ENCODE results near the gene RHBDF1. TPM values are rescaled to one million over a fixed set of nuclear protein-coding genes. Genes with fewer than 3 reads are reported as not detected.

Gene RHBDF1
- total and polyA plus RNA-seq, 2 of the 13 experiments (the other 11 are each of a cell fraction or from before 2014, with no cell fraction given): 5.4 to 26.9 TPM

DNA sequence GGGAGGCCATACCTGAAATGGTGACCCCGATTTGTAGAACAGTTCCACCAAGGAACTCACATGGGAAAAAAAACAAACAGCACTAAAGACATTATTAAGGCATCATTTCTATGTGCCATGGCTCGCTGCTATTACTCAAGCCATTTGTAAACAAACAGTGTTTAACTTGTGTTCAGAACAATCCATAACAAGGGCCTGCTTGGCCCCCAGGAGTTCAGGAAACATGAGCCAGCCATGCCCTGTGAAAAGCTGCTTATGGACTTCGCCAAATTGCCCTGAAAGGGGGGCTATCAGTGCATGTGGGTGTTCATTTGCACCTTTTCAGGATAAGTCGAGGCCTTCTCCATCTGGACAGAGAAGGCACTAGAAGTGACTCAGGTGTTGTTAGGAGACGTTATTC, 27.0 kb downstream of the RHBDF1 start (continued):
- TF ChIP-seq, protein P1, sequence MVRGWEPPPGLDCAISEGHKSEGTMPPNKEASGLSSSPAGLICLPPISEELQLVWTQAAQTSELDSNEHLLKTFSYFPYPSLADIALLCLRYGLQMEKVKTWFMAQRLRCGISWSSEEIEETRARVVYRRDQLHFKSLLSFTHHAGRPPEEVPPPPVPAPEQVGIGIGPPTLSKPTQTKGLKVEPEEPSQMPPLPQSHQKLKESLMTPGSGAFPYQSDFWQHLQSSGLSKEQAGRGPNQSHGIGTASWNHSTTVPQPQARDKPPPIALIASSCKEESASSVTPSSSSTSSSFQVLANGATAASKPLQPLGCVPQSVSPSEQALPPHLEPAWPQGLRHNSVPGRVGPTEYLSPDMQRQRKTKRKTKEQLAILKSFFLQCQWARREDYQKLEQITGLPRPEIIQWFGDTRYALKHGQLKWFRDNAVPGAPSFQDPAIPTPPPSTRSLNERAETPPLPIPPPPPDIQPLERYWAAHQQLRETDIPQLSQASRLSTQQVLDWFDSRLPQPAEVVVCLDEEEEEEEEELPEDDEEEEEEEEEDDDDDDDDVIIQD (CRISPR knock-in tag; IDR thresholded peaks at IDR 0.05; ENCODE audit: low read depth): 0 out of 2 replicates have a peak, but pooled peaks have one; percentile 56
- TF ChIP-seq, protein P2, sequence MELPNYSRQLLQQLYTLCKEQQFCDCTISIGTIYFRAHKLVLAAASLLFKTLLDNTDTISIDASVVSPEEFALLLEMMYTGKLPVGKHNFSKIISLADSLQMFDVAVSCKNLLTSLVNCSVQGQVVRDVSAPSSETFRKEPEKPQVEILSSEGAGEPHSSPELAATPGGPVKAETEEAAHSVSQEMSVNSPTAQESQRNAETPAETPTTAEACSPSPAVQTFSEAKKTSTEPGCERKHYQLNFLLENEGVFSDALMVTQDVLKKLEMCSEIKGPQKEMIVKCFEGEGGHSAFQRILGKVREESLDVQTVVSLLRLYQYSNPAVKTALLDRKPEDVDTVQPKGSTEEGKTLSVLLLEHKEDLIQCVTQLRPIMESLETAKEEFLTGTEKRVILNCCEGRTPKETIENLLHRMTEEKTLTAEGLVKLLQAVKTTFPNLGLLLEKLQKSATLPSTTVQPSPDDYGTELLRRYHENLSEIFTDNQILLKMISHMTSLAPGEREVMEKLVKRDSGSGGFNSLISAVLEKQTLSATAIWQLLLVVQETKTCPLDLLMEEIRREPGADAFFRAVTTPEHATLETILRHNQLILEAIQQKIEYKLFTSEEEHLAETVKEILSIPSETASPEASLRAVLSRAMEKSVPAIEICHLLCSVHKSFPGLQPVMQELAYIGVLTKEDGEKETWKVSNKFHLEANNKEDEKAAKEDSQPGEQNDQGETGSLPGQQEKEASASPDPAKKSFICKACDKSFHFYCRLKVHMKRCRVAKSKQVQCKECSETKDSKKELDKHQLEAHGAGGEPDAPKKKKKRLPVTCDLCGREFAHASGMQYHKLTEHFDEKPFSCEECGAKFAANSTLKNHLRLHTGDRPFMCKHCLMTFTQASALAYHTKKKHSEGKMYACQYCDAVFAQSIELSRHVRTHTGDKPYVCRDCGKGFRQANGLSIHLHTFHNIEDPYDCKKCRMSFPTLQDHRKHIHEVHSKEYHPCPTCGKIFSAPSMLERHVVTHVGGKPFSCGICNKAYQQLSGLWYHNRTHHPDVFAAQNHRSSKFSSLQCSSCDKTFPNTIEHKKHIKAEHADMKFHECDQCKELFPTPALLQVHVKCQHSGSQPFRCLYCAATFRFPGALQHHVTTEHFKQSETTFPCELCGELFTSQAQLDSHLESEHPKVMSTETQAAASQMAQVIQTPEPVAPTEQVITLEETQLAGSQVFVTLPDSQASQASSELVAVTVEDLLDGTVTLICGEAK (IDR thresholded peaks at IDR 0.05): no peak
- TF ChIP-seq, protein P2 (CRISPR knock-in tag; IDR thresholded peaks at IDR 0.05): 0 out of 2 replicates have a peak, but pooled peaks have one; percentile 28
- TF ChIP-seq ZNF496 (CRISPR knock-in tag; IDR thresholded peaks at IDR 0.05; ENCODE audit: insufficient replicate concordance) (no peak), ZSCAN29 (CRISPR knock-in tag; conservative IDR thresholded peaks at IDR 0.05) (no peak), ZNF546 (CRISPR knock-in tag; conservative IDR thresholded peaks at IDR 0.05) (no peak), ELF3 (CRISPR knock-in tag; IDR thresholded peaks at IDR 0.05) (0 out of 2 replicates have a peak, but pooled peaks have one; percentile 40), CEBPB (IDR thresholded peaks at IDR 0.05; ENCODE audit: borderline replicate concordance, low read depth, low read length) (peak; percentile 43; the same call in 1 of the 2 replicates)
- TF ChIP-seq, protein P3, sequence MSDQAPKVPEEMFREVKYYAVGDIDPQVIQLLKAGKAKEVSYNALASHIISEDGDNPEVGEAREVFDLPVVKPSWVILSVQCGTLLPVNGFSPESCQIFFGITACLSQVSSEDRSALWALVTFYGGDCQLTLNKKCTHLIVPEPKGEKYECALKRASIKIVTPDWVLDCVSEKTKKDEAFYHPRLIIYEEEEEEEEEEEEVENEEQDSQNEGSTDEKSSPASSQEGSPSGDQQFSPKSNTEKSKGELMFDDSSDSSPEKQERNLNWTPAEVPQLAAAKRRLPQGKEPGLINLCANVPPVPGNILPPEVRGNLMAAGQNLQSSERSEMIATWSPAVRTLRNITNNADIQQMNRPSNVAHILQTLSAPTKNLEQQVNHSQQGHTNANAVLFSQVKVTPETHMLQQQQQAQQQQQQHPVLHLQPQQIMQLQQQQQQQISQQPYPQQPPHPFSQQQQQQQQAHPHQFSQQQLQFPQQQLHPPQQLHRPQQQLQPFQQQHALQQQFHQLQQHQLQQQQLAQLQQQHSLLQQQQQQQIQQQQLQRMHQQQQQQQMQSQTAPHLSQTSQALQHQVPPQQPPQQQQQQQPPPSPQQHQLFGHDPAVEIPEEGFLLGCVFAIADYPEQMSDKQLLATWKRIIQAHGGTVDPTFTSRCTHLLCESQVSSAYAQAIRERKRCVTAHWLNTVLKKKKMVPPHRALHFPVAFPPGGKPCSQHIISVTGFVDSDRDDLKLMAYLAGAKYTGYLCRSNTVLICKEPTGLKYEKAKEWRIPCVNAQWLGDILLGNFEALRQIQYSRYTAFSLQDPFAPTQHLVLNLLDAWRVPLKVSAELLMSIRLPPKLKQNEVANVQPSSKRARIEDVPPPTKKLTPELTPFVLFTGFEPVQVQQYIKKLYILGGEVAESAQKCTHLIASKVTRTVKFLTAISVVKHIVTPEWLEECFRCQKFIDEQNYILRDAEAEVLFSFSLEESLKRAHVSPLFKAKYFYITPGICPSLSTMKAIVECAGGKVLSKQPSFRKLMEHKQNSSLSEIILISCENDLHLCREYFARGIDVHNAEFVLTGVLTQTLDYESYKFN (CRISPR knock-in tag; conservative IDR thresholded peaks at IDR 0.05): peak; percentile 79
- TF ChIP-seq, protein P4, sequence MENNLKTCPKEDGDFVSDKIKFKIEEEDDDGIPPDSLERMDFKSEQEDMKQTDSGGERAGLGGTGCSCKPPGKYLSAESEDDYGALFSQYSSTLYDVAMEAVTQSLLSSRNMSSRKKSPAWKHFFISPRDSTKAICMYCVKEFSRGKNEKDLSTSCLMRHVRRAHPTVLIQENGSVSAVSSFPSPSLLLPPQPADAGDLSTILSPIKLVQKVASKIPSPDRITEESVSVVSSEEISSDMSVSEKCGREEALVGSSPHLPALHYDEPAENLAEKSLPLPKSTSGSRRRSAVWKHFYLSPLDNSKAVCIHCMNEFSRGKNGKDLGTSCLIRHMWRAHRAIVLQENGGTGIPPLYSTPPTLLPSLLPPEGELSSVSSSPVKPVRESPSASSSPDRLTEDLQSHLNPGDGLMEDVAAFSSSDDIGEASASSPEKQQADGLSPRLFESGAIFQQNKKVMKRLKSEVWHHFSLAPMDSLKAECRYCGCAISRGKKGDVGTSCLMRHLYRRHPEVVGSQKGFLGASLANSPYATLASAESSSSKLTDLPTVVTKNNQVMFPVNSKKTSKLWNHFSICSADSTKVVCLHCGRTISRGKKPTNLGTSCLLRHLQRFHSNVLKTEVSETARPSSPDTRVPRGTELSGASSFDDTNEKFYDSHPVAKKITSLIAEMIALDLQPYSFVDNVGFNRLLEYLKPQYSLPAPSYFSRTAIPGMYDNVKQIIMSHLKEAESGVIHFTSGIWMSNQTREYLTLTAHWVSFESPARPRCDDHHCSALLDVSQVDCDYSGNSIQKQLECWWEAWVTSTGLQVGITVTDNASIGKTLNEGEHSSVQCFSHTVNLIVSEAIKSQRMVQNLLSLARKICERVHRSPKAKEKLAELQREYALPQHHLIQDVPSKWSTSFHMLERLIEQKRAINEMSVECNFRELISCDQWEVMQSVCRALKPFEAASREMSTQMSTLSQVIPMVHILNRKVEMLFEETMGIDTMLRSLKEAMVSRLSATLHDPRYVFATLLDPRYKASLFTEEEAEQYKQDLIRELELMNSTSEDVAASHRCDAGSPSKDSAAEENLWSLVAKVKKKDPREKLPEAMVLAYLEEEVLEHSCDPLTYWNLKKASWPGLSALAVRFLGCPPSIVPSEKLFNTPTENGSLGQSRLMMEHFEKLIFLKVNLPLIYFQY (CRISPR knock-in tag; IDR thresholded peaks at IDR 0.05; ENCODE audit: borderline replicate concordance): 0 out of 2 replicates have a peak, but pooled peaks have one; percentile 28

Data from HepG2 (cell line).